HG03565 (cell line): ENCODE data around the gene SYCE1.

Source experiments
- ATAC-seq: cut with Tn5 transposase; IDR thresholded peaks from one replicate; pipeline ENCODE4 v1.9.1; 2021; ENCODE audit warnings: mild to moderate bottlenecking, moderate library complexity; ENCODE audit not compliant: unreplicated experiment

SYCE1 gene

GRCh38 chr10:133516057-133516456 lies 49.3 kb downstream of the SYCE1 start:
- no peak for ATAC-seq

- ATAC-seq = no peak
These were observed 49.9 kb downstream of the SYCE1 start for GRCh38 chr10:133515471-133515870.

GRCh38 chr10:133511907-133512528 lies 53.4 kb downstream of the SYCE1 start:
- ATAC-seq = no peak

- ATAC-seq = no peak
These were observed 54.0 kb downstream of the SYCE1 start for GRCh38 chr10:133511408-133511807.

GRCh38 chr10:133509700-133510099 lies 55.7 kb downstream of the SYCE1 start:
- ATAC-seq = no peak
